ENCODE measurements around the gene RAE1.
A peak's percentile ranks its signal among the peaks of the same experiment; 100 is the strongest.

RAE1 gene

DNA sequence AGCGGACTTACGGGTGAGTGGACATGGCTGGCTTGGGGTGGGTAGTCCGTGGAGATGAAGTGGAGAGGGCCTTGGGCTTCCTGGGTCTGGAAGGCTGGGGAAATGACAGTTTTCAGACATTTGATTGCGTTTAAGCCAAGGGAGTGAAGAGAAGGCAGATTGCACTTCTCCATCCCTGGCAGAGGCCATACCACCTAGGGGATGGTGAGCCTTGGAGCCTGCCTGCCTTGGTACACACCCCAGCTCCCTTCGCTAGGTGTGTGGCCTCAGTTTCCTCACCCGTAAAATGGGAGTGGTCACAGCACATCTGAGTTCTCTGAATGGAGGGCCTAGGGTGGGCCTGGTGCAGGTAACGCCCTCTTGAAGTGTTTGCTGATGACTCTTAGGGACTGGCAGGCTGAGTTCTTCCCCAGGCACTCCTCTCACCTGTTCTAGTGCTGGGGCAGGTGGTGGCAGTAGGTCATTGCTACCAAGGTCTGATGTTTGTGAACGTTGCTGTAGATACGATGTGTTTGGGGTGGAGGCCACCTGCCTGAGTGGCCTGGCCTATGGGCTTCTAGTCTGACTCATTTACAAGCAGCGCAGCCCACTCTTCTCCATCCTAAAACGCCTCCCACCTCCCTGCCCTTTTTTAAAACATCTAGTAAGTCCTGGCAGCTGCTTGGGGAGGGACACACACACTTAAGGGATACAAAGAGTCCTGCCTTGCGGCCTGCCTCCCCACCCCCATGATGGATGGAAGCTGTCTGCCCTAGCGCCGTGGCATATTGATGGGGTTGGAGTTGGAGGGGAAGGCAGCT lies 42.5 kb downstream of the RAE1 start:
- Histone ChIP-seq H3K9me2 (replicated peaks; ENCODE audit: insufficient read depth, low read length) (no peaks in the 10 kb centered on the region), H3K27ac (ENCODE audit: low read length) (peak overlapping the region; percentile 100), H3K4me2 (ENCODE audit: low read depth, low read length) (peak overlapping the region; percentile 88), H3F3A (ENCODE audit: insufficient read depth, low read length) (peaks cover 76% of the 10 kb centered on the region), H4K20me1 (ENCODE audit: insufficient read depth, low read length) (peaks cover 35% of the 10 kb centered on the region; the same call in 1 of the 2 replicates), H3K27me3 (replicated peaks; ENCODE audit: insufficient read depth, low read length) (no peaks in the 10 kb centered on the region), H3K4me1 (ENCODE audit: low read length) (peaks cover 62% of the 10 kb centered on the region), H3K9me3 (replicated peaks; ENCODE audit: insufficient read depth, low read length) (no peaks in the 10 kb centered on the region), H3K9ac (ENCODE audit: low read length) (peak overlapping the region; percentile 100), H3K4me3 (ENCODE audit: low read length) (peak overlapping the region; percentile 99), H3K79me2 (ENCODE audit: low read length) (peaks cover 85% of the 10 kb centered on the region), H3K36me3 (replicated peaks; ENCODE audit: insufficient read depth, low read length) (peaks cover 14% of the 10 kb centered on the region; the same call in 1 of the 2 replicates), H2AFZ (ENCODE audit: low read length) (no peak overlapping the region)
- TF ChIP-seq, protein P1, sequence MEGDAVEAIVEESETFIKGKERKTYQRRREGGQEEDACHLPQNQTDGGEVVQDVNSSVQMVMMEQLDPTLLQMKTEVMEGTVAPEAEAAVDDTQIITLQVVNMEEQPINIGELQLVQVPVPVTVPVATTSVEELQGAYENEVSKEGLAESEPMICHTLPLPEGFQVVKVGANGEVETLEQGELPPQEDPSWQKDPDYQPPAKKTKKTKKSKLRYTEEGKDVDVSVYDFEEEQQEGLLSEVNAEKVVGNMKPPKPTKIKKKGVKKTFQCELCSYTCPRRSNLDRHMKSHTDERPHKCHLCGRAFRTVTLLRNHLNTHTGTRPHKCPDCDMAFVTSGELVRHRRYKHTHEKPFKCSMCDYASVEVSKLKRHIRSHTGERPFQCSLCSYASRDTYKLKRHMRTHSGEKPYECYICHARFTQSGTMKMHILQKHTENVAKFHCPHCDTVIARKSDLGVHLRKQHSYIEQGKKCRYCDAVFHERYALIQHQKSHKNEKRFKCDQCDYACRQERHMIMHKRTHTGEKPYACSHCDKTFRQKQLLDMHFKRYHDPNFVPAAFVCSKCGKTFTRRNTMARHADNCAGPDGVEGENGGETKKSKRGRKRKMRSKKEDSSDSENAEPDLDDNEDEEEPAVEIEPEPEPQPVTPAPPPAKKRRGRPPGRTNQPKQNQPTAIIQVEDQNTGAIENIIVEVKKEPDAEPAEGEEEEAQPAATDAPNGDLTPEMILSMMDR (IDR thresholded peaks at IDR 0.05; ENCODE audit: low read length) = 0 out of 2 replicates have a peak, but pooled peaks have one; percentile 17
- TF ChIP-seq EZH2 (optimal IDR thresholded peaks at IDR 0.05; ENCODE audit: low read depth, low read length) = no peak
- peak; percentile 68 for DNase-seq

DNA sequence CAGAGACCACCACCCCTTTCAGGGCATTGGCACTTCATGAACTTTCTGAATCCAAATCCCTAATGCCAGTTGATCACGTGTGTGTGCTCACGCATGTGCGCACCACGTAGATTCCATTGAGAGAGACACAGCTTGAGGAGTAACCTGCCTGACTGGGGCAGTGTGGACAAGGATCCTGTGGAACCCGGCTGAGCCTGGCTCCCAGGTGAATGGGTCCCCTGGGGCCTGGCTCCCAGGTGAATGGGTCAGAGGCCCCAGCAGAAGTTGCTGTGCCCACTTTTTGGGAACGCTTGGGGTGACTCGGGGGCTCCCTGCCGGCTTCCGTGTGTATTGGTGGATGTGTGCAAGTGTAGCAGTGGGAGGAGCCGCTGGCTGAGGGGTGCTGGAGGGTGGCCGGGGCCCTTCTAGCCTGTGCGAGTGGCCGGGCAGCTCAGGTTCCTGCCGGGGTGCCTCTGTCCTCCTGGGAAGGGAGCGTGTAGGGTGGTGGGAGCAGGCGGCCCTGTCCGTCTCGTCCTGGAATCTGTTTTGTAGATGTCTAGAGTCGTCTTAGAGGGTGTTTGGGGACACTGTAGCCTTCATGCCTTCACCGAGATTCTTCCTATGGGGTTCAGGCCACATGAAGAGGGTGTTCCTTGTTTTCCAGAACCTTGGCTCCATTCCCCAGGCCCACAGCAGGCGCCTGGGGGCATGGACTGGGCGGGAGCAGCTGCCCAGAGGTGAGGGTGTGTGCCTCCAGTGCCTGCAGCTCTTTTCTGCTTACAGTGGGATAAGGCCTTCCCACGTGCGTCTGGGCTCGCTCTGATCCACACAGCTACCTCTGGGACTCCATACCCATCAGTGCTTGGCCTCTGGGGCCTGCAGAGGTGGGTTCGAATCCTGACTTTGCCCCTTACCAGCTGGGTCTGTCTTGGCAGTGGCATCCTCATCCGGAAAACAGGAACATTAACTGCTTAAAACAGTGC lies 43.3 kb downstream of the RAE1 start:
- no peaks in the 10 kb centered on the region for H3K9me3 ChIP-seq (replicated peaks; ENCODE audit: insufficient read depth, low read length)
- H3K27me3 ChIP-seq (replicated peaks; ENCODE audit: insufficient read depth, low read length) = no peaks in the 10 kb centered on the region
- H3K27ac ChIP-seq (ENCODE audit: low read length) = peak overlapping the region; percentile 100
- peak; percentile 6 for DNase-seq
- H2AFZ ChIP-seq (ENCODE audit: low read length) = no peak overlapping the region
- peak overlapping the region; percentile 100 for H3K9ac ChIP-seq (ENCODE audit: low read length)
- peak overlapping the region; percentile 99 for H3K4me3 ChIP-seq (ENCODE audit: low read length)
- H3K4me2 ChIP-seq (ENCODE audit: low read depth, low read length) = peak overlapping the region; percentile 88
- TF ChIP-seq, protein P1 (IDR thresholded peaks at IDR 0.05; ENCODE audit: low read length) = peak; percentile 14; the same call in 1 of the 2 replicates
- TF ChIP-seq EZH2phosphoT487 (IDR thresholded peaks at IDR 0.05; ENCODE audit: low read length) = no peak
- H3F3A ChIP-seq (ENCODE audit: insufficient read depth, low read length) = peaks cover 83% of the 10 kb centered on the region
- H3K36me3 ChIP-seq (replicated peaks; ENCODE audit: insufficient read depth, low read length) = peaks cover 14% of the 10 kb centered on the region; the same call in 1 of the 2 replicates
- H3K4me1 ChIP-seq (ENCODE audit: low read length) = peaks cover 70% of the 10 kb centered on the region
- peaks cover 89% of the 10 kb centered on the region for H3K79me2 ChIP-seq (ENCODE audit: low read length)
- no peaks in the 10 kb centered on the region for H3K9me2 ChIP-seq (replicated peaks; ENCODE audit: insufficient read depth, low read length)
- H4K20me1 ChIP-seq (ENCODE audit: insufficient read depth, low read length) = peaks cover 40% of the 10 kb centered on the region; the same call in 1 of the 2 replicates

DNA sequence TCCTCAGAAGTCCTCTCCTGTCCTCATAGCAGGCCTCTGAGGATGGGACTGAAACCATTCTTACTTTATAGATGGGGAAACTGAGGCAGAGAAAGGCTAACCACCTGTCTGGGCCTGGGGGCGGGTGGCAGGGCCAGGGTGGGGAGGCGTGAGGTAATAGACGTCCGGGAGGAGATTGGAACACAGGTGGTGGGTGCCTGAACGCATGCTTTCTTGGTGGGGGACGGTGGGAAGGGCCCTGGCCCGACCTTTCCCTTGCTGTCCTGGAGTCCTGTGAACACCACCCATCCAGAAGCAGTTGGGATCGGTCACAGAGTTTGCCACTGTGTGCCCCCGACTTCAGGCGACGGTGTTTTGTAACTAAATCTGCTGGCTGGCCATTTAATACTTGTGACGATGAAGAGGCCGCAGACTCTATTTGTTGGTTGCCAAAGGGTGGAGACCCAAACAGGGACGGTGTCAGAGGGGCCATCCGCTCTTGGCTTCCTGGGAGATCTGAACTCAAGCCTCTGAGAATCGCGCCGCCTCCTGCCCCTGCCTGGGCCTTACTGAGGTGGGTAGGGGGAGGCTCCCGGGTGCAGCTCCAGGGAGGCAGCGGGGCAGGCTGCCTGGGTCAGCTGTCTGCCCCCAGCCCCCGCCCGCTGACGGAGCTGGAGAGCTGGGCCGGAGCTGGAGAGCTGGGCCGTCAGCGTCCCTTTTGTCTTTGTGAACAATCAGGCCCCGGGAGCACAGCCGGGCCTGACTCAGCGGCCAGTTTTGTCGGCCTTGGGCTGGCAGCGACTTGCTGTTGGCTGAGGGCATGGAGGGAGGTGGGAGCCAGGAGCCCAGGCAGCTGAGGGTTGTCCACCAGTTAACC lies 44.3 kb downstream of the RAE1 start:
- Histone ChIP-seq H3K4me3 (ENCODE audit: low read length) (peak overlapping the region; percentile 99; the same call in 1 of the 2 replicates), H4K20me1 (ENCODE audit: insufficient read depth, low read length) (peaks cover 49% of the 10 kb centered on the region), H3K27ac (ENCODE audit: low read length) (peak overlapping the region; percentile 100)

More for the DNA sequence above, 44.3 kb downstream of the RAE1 start:
- H3K79me2 ChIP-seq (ENCODE audit: low read length) = peaks cover 89% of the 10 kb centered on the region
- TF ChIP-seq, protein P1 (IDR thresholded peaks at IDR 0.05; ENCODE audit: low read length) = no peak
- no peak for TF ChIP-seq EZH2 (optimal IDR thresholded peaks at IDR 0.05; ENCODE audit: low read depth, low read length)
- TF ChIP-seq EZH2phosphoT487 (IDR thresholded peaks at IDR 0.05; ENCODE audit: low read length) = no peak
- H3K9me3 ChIP-seq (replicated peaks; ENCODE audit: insufficient read depth, low read length) = no peaks in the 10 kb centered on the region
- H3K9me2 ChIP-seq (replicated peaks; ENCODE audit: insufficient read depth, low read length) = no peaks in the 10 kb centered on the region
- no peaks in the 10 kb centered on the region for H3K27me3 ChIP-seq (replicated peaks; ENCODE audit: insufficient read depth, low read length)
- DNase-seq = peak; percentile 11
- H3K4me2 ChIP-seq (ENCODE audit: low read depth, low read length) = peak overlapping the region; percentile 88; the same call in 1 of the 2 replicates
- peaks cover 71% of the 10 kb centered on the region for H3K4me1 ChIP-seq (ENCODE audit: low read length)
- peaks cover 15% of the 10 kb centered on the region for H3K36me3 ChIP-seq (replicated peaks; ENCODE audit: insufficient read depth, low read length)
- H3K9ac ChIP-seq (ENCODE audit: low read length) = peak overlapping the region; percentile 100; the same call in 1 of the 2 replicates
- peaks cover 86% of the 10 kb centered on the region for H3F3A ChIP-seq (ENCODE audit: insufficient read depth, low read length)
- no peak overlapping the region for H2AFZ ChIP-seq (ENCODE audit: low read length)

Data from MM.1S (cell line).